Measurements from ENCODE around the gene ABCA3.

Gene ABCA3

DNA sequence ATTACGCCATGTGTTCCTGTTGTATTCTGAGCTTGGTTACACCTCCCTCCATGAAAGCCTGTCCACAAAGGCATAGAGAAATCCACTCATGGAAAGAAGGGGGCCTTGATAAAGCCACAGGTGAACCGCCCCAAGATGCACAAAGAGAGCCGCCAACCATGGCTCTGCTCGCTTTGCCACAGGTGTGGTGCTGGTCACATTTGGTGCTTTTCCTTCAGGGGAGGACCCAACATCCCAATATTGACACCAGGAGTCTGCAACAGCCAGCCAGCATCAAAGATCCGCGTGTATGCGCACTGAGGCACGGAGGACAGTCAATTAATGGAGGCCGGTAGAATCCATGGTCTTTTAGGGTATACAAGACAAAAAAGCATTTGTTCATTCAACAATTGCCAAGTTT is 7.3 kb downstream of the ABCA3 start:
- no peaks in the 10 kb centered on the region for H3K27me3 ChIP-seq (replicated peaks; ENCODE audit: control insufficient read depth, insufficient read depth, low read length, poor library complexity, severe bottlenecking)
- no peak for DNase-seq
- no peaks in the 10 kb centered on the region for H3K4me1 ChIP-seq (ENCODE audit: control insufficient read depth, insufficient read depth, low read length, poor library complexity, severe bottlenecking)
- no peaks in the 10 kb centered on the region for H3K9me3 ChIP-seq (ENCODE audit: control insufficient read depth, low read length)
- H3K4me3 ChIP-seq (ENCODE audit: insufficient read depth, low read depth, low read length, poor library complexity, severe bottlenecking), result no peak overlapping the region
- no peak overlapping the region for H3K27ac ChIP-seq (ENCODE audit: insufficient read depth, low read length, poor library complexity, severe bottlenecking)
- H3K36me3 ChIP-seq (ENCODE audit: control insufficient read depth, insufficient read depth, low read length), result no peaks in the 10 kb centered on the region

DNA sequence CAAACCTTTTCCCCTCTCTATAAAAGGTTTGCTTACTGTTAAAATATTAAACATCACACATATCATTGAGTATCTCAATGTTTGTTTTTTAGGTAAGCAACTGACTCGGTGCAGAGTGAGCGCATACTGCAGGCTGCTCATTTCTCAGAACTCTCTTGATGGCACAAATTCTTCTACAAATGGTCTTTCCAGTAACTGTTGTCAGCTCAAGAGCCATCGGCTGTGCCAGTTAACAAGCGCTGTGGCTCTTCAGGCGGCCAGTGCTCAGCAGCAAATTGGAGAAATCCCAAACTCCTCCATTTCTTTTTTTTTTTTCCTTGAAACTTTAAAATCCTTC is 8.6 kb downstream of the ABCA3 start:
- DNase-seq, result no peak
- H3K4me1 ChIP-seq (ENCODE audit: control insufficient read depth, insufficient read depth, low read length, poor library complexity, severe bottlenecking), result no peaks in the 10 kb centered on the region
- no peaks in the 10 kb centered on the region for H3K36me3 ChIP-seq (ENCODE audit: control insufficient read depth, insufficient read depth, low read length)
- no peak overlapping the region for H3K27ac ChIP-seq (ENCODE audit: insufficient read depth, low read length, poor library complexity, severe bottlenecking)
- no peak overlapping the region for H3K4me3 ChIP-seq (ENCODE audit: insufficient read depth, low read depth, low read length, poor library complexity, severe bottlenecking)
- H3K27me3 ChIP-seq (replicated peaks; ENCODE audit: control insufficient read depth, insufficient read depth, low read length, poor library complexity, severe bottlenecking), result no peaks in the 10 kb centered on the region
- no peaks in the 10 kb centered on the region for H3K9me3 ChIP-seq (ENCODE audit: control insufficient read depth, low read length)

DNA sequence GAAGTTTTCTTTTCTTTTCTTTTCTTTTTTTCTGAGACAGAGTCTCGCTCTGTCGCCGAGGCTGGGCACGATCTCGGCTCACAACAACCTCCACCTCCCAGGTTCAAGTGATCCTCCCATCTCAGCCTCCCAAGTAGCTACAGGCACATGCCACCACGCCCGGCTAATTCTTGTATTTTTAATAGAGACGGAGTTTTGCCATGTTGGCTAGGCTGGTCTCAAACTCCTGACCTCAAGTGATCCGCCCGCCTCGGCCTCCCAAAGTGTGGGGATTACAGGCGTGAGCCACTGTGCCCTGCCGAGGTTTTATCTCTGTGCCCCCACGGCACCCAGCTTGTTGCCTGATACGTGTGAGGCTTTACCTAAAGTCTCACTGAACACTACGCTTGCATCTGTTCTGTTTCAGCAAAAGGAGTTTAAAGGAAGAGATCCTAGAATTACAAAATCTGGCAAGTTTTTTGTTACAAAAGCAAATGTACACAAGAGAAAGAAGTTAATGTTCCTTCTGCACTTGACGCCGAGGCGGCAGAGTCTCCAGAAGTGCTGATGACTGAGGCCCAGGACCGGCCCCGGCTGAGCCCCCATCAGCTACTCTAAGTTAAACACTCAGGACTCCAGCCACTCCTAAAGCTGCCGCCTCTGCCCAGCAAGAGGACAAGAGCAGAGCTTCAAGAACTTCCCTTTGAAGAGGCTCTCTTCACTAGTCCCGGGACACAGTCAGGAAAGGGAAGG is 9.2 kb downstream of the ABCA3 start:
- no peaks in the 10 kb centered on the region for H3K27me3 ChIP-seq (replicated peaks; ENCODE audit: control insufficient read depth, insufficient read depth, low read length, poor library complexity, severe bottlenecking)
- no peak overlapping the region for H3K27ac ChIP-seq (ENCODE audit: insufficient read depth, low read length, poor library complexity, severe bottlenecking)

DNA sequence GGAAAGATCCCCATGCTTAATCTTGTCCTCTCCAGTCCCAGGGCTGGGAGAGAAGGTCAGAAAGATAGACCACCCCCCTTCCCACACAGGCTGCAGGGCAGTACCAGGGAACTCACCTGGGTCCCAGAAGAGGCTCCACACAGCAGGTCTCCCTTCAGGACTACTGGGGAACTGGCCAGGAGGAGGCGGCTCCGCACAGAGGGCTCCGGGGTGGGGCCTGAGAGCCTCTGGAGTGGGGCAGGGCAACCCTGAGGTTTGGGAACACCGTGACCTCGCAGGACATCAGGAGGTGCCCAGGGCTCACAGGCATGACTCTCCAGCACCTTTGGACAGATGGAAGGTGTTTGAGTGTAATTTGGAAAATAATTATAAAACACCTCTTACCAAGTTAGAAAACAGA is 11.0 kb downstream of the ABCA3 start:
- peaks cover 9% of the 10 kb centered on the region for H3K36me3 ChIP-seq (ENCODE audit: control insufficient read depth, insufficient read depth, low read length)
- no peak for DNase-seq
- no peaks in the 10 kb centered on the region for H3K4me1 ChIP-seq (ENCODE audit: control insufficient read depth, insufficient read depth, low read length, poor library complexity, severe bottlenecking)
- no peak overlapping the region for H3K27ac ChIP-seq (ENCODE audit: insufficient read depth, low read length, poor library complexity, severe bottlenecking)
- H3K27me3 ChIP-seq (replicated peaks; ENCODE audit: control insufficient read depth, insufficient read depth, low read length, poor library complexity, severe bottlenecking), result no peaks in the 10 kb centered on the region
- H3K4me3 ChIP-seq (ENCODE audit: insufficient read depth, low read depth, low read length, poor library complexity, severe bottlenecking), result no peak overlapping the region
- H3K9me3 ChIP-seq (ENCODE audit: control insufficient read depth, low read length), result no peaks in the 10 kb centered on the region

More for the DNA sequence above, 9.2 kb downstream of the ABCA3 start:
- no peaks in the 10 kb centered on the region for H3K9me3 ChIP-seq (ENCODE audit: control insufficient read depth, low read length)
- no peaks in the 10 kb centered on the region for H3K4me1 ChIP-seq (ENCODE audit: control insufficient read depth, insufficient read depth, low read length, poor library complexity, severe bottlenecking)
- H3K36me3 ChIP-seq (ENCODE audit: control insufficient read depth, insufficient read depth, low read length), result no peaks in the 10 kb centered on the region
- H3K4me3 ChIP-seq (ENCODE audit: insufficient read depth, low read depth, low read length, poor library complexity, severe bottlenecking), result no peak overlapping the region
- no peak for DNase-seq

DNA sequence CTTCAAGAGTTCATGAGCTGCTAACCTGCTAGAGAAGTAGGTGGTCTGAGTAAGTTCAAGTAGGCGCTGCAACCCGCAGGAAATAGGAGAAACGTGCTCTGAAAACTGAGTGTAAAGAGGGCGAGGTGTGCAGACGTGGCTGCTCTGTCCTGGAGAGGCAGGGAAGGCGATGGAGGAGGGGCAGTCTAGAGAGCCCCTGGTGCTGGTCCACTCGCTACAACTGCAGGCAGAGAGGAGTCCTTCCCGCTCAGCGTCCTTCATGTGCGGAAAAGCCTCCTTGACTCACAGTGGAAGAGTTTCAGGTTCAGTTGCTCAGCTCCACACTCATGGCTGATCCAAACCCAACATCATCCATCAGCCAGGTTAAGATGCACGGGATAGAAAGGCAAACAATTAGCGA is 12.1 kb downstream of the ABCA3 start:
- Histone ChIP-seq H3K9me3 (ENCODE audit: control insufficient read depth, low read length) (no peaks in the 10 kb centered on the region), H3K27ac (ENCODE audit: insufficient read depth, low read length, poor library complexity, severe bottlenecking) (no peak overlapping the region), H3K27me3 (replicated peaks; ENCODE audit: control insufficient read depth, insufficient read depth, low read length, poor library complexity, severe bottlenecking) (no peaks in the 10 kb centered on the region), H3K36me3 (ENCODE audit: control insufficient read depth, insufficient read depth, low read length) (peaks cover 11% of the 10 kb centered on the region), H3K4me3 (ENCODE audit: insufficient read depth, low read depth, low read length, poor library complexity, severe bottlenecking) (no peak overlapping the region), H3K4me1 (ENCODE audit: control insufficient read depth, insufficient read depth, low read length, poor library complexity, severe bottlenecking) (no peaks in the 10 kb centered on the region)
- no peak for DNase-seq

DNA sequence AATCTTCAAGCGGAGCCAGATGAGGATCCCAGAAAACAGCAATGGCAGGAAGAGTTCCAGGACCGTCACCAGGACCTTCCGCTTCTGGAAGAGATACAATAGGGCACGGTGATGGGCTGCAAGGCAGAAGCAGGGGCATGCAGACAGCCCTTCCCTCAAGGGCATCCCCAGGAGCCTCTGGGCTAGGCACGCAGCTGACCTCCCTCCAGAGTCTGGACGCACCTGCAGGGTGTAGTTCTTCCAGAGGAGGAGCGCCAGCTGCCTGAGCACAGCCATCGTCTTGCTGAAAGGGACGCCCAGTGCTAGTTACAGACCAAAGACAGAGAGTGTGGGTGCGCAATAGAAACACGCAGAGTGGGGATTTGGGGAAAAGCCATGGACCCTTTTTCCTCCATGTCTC is 14.3 kb downstream of the ABCA3 start:
- H3K27me3 ChIP-seq (replicated peaks; ENCODE audit: control insufficient read depth, insufficient read depth, low read length, poor library complexity, severe bottlenecking), result no peaks in the 10 kb centered on the region
- no peak for DNase-seq

DNA sequence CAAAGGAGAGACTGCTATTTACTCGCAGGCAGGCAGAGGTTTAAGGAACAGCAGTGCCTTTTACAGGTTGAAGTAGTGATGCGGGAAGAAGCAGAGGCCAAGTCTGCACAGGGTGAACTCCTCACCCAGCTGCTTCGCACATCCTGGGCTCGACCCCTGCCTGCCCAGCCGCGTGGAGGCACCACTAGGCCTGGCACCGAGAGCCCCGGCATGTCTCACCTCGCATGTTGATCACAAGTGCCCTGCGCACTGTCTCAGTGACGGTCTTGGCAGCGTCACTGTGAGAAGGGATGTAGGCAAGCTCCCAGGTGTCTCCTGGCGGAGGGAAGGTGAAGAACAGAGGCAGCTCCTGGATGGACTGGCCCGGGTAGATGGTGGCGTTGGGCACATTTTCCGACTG is 14.7 kb downstream of the ABCA3 start:
- Histone ChIP-seq H3K27ac (ENCODE audit: insufficient read depth, low read length, poor library complexity, severe bottlenecking) (no peak overlapping the region), H3K27me3 (replicated peaks; ENCODE audit: control insufficient read depth, insufficient read depth, low read length, poor library complexity, severe bottlenecking) (no peaks in the 10 kb centered on the region), H3K36me3 (ENCODE audit: control insufficient read depth, insufficient read depth, low read length) (peaks cover 11% of the 10 kb centered on the region), H3K4me1 (ENCODE audit: control insufficient read depth, insufficient read depth, low read length, poor library complexity, severe bottlenecking) (no peaks in the 10 kb centered on the region), H3K9me3 (ENCODE audit: control insufficient read depth, low read length) (no peaks in the 10 kb centered on the region), H3K4me3 (ENCODE audit: insufficient read depth, low read depth, low read length, poor library complexity, severe bottlenecking) (no peak overlapping the region)
- DNase-seq, result no peak

More for the DNA sequence above, 14.3 kb downstream of the ABCA3 start:
- Histone ChIP-seq H3K27ac (ENCODE audit: insufficient read depth, low read length, poor library complexity, severe bottlenecking) (no peak overlapping the region), H3K36me3 (ENCODE audit: control insufficient read depth, insufficient read depth, low read length) (peaks cover 11% of the 10 kb centered on the region), H3K4me1 (ENCODE audit: control insufficient read depth, insufficient read depth, low read length, poor library complexity, severe bottlenecking) (no peaks in the 10 kb centered on the region), H3K4me3 (ENCODE audit: insufficient read depth, low read depth, low read length, poor library complexity, severe bottlenecking) (no peak overlapping the region), H3K9me3 (ENCODE audit: control insufficient read depth, low read length) (no peaks in the 10 kb centered on the region)

DNA sequence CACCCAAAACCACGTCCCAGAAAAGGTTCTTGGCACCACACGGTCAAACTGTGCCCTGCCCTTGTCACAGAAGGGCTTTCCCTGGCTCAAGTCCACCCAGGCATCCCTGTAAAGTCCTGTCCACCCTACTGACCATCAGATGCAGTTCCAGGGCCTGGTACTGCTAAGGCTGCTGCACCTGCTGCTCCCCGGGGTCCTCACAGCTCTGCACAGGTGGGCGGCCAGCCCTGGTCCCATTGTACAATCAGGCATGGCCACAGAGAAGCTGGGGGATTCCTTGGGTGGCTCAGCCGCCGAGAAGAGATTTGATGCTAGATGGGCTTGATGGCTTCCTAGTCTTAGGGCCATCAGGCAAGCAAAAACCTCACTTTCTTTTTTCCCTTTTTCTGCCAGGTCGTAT is 15.3 kb downstream of the ABCA3 start:
- Histone ChIP-seq H3K27ac (ENCODE audit: insufficient read depth, low read length, poor library complexity, severe bottlenecking) (no peak overlapping the region), H3K27me3 (replicated peaks; ENCODE audit: control insufficient read depth, insufficient read depth, low read length, poor library complexity, severe bottlenecking) (no peaks in the 10 kb centered on the region), H3K4me1 (ENCODE audit: control insufficient read depth, insufficient read depth, low read length, poor library complexity, severe bottlenecking) (no peaks in the 10 kb centered on the region), H3K4me3 (ENCODE audit: insufficient read depth, low read depth, low read length, poor library complexity, severe bottlenecking) (no peak overlapping the region), H3K36me3 (ENCODE audit: control insufficient read depth, insufficient read depth, low read length) (peaks cover 11% of the 10 kb centered on the region), H3K9me3 (ENCODE audit: control insufficient read depth, low read length) (no peaks in the 10 kb centered on the region)
- no peak for DNase-seq

DNA sequence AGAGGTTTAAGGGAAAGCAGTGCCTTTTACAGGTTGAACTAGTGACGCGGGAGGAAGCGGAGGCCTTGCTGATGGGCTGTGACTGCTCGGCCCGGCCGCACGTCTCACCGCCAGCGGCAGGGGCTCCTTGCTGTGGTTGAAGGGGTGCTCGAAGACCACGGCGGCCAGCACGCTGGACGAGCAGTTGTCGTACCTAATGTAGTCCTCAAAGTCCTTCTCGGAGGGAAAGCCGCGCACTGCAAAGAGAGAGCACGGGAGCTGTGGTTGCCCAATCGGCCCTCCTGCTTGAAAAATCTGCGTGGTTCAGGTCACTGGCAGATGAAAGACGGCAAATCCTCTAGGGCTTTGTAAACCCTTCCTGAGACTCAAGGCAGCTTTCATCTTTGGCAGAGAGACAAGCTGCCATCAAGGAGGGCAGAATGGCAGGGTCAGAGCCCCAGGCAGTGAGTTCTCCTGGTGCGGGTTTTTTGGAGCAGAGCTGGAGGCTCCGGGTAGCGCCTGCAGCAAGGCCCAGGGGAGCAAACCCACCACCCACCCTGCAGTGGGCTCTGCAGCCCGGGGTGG is 16.1 kb downstream of the ABCA3 start:
- Histone ChIP-seq H3K4me1 (ENCODE audit: control insufficient read depth, insufficient read depth, low read length, poor library complexity, severe bottlenecking) (no peaks in the 10 kb centered on the region), H3K36me3 (ENCODE audit: control insufficient read depth, insufficient read depth, low read length) (peaks cover 11% of the 10 kb centered on the region), H3K27ac (ENCODE audit: insufficient read depth, low read length, poor library complexity, severe bottlenecking) (no peak overlapping the region), H3K27me3 (replicated peaks; ENCODE audit: control insufficient read depth, insufficient read depth, low read length, poor library complexity, severe bottlenecking) (no peaks in the 10 kb centered on the region), H3K9me3 (ENCODE audit: control insufficient read depth, low read length) (no peaks in the 10 kb centered on the region), H3K4me3 (ENCODE audit: insufficient read depth, low read depth, low read length, poor library complexity, severe bottlenecking) (no peak overlapping the region)
- DNase-seq, result no peak

DNA sequence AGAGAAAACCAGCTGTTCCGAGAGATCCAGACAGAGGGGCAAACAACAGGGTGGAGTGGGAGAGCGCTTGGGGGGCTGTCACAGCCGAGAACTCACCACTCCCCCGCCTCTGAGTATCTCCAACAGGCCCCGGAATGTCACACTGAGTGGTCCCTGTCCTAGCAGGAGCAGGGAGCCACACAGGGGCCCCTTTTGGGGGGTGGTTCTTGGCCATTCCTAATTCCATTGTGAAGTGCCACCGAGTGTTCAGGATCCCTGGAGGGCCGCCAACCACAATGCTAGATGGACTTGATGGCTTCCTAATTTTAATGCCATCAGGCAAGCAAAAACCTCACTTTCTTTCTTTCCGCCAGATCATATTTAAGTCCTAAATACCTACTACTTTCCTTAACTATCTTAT is 16.8 kb downstream of the ABCA3 start:
- H3K4me3 ChIP-seq (ENCODE audit: insufficient read depth, low read depth, low read length, poor library complexity, severe bottlenecking), result no peak overlapping the region
- no peak overlapping the region for H3K27ac ChIP-seq (ENCODE audit: insufficient read depth, low read length, poor library complexity, severe bottlenecking)
- DNase-seq, result no peak
- H3K27me3 ChIP-seq (replicated peaks; ENCODE audit: control insufficient read depth, insufficient read depth, low read length, poor library complexity, severe bottlenecking), result no peaks in the 10 kb centered on the region
- peaks cover 11% of the 10 kb centered on the region for H3K36me3 ChIP-seq (ENCODE audit: control insufficient read depth, insufficient read depth, low read length)
- no peaks in the 10 kb centered on the region for H3K9me3 ChIP-seq (ENCODE audit: control insufficient read depth, low read length)
- no peaks in the 10 kb centered on the region for H3K4me1 ChIP-seq (ENCODE audit: control insufficient read depth, insufficient read depth, low read length, poor library complexity, severe bottlenecking)
